KOPT-K1 (cell line): ENCODE measurements around the gene ANKRD65.
"Not testable (repeated sequence)": the region's sequence is repeated elsewhere in the genome, so short reads cannot be mapped to it uniquely, and the experiment has no call there.

Experiments used
- H3K27ac ChIP-seq: fragments of 200-600 bp; sonication (generic); 2 replicates; pipeline ENCODE4 v1.5.1; 2016; ENCODE audit warnings: antibody characterized with exemption, mild to moderate bottlenecking, low read depth, low read length; ENCODE audit not compliant: poor library complexity, severe bottlenecking
- H3K36me3 ChIP-seq: fragments of 200-600 bp; sonication (generic); 2 replicates; pipeline ENCODE4 v1.5.1; 2017; ENCODE audit warnings: antibody characterized with exemption, mild to moderate bottlenecking, low read length, moderate library complexity; ENCODE audit not compliant: insufficient read depth
- H3K9me3 ChIP-seq: fragments of 200-600 bp; sonication (generic); 2 replicates; pipeline ENCODE4 v1.5.1; 2017; ENCODE audit warnings: antibody characterized with exemption, low read length, mild to moderate bottlenecking; ENCODE audit not compliant: insufficient read depth, poor library complexity, severe bottlenecking

Gene ANKRD65

GRCh38 chr1:1435911-1436629 lies 15.0 kb upstream of the ANKRD65 start:
- Histone ChIP-seq H3K9me3 (no peaks in the 10 kb centered on the region), H3K36me3 (no peaks in the 10 kb centered on the region), H3K27ac (no peak overlapping the region)

- Histone ChIP-seq H3K27ac (no peak within 1 kb of the TSS), H3K36me3 (no peaks in the 10 kb centered on the region), H3K9me3 (no peaks in the 10 kb centered on the region)
Measured at GRCh38 chr1:1435106-1435903, 14.2 kb upstream of the ANKRD65 start, which contains the start of gene VWA1. Gene VWA1 (plus strand): TSS chr1:1435690. CDS start chr1:1435749, 59 bp downstream.

GRCh38 chr1:1434824-1435105 lies 13.7 kb upstream of the ANKRD65 start:
- no peaks in the 10 kb centered on the region for H3K9me3 ChIP-seq
- H3K27ac ChIP-seq: no peak overlapping the region
- H3K36me3 ChIP-seq: no peaks in the 10 kb centered on the region

DNA sequence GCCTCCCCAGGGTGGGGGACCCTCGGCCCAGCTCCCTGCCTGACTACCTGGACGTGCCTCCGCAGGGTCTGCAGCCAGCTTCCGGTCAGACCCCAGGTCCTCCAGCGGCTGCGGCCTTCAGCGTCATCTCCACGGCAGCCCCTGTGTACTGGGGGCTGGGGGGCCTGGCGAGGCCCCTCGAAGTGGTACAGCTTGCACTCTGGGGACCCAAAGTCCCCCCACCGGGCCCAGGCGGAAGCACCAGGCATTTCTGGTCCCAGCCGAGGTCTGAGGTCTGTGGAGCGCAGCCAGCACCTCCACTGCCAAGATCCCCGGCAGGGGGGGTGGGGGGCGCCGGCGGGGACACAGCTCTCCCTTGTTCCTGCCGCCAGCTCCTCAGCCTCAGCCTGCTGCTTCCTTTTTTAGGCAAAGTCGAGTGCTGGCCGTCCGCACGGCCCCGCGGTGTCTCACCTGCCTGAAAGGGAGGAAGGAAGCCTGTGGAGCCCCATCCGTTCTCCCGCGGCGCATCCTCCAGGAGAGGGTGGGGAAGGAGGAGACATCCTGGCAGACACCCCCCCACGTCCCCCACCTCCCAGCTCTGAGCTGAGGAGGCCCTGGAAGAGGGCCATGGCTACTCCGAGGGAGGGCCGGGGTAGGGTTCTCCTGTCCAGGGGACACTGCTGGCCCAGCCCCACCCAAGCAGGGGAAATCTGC lies 13.2 kb upstream of the ANKRD65 start:
- Histone ChIP-seq H3K27ac (no peak overlapping the region), H3K9me3 (no peaks in the 10 kb centered on the region), H3K36me3 (no peaks in the 10 kb centered on the region)

DNA sequence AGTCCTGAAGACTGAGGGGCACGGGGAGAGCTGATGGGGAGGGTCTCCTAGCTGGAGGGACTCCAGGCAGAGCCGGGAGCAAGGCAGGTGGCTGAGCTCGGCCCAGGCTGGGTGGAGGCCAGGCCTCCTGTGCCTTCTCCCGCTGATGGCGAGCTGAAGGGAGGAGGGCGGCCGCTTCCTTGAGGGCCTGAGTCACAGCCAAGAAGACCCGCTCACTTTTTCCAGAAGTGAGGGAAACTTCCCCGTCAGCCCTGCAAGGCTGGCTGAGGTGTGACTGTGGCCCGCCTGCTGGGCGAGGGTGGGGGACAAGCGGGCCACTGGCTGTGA lies 12.7 kb upstream of the ANKRD65 start:
- no peaks in the 10 kb centered on the region for H3K36me3 ChIP-seq
- no peak overlapping the region for H3K27ac ChIP-seq
- H3K9me3 ChIP-seq: no peaks in the 10 kb centered on the region

GRCh38 chr1:1432951-1433803 lies 12.1 kb upstream of the ANKRD65 start:
- Histone ChIP-seq H3K27ac (no peak overlapping the region), H3K36me3 (no peaks in the 10 kb centered on the region), H3K9me3 (no peaks in the 10 kb centered on the region)

- Histone ChIP-seq H3K27ac (no peak overlapping the region), H3K9me3 (no peaks in the 10 kb centered on the region), H3K36me3 (no peaks in the 10 kb centered on the region)
Measured at GRCh38 chr1:1432274-1432950, 11.3 kb upstream of the ANKRD65 start.

DNA sequence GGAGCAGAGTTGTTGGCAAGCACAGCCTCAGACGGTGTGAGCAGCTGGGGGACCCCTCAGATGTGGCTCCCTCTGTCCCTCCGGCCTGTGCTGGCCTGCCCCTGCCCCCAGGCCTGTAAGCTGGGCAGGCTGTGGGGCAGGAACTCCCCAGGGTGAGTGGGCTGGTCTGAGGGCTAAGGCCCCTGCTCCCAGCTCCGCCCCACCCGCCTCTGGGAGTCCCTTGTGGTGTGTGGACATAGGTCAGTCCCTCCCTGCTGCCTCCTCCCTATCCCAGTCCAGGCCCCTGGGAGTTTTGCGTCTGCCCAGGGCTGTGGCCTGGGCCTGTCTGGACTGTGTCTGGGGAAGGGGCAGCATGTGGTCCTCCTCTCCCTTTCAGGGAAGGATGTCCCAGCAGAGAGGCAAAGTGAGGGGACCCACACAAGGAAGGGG lies 10.8 kb upstream of the ANKRD65 start:
- no peak overlapping the region for H3K27ac ChIP-seq
- H3K36me3 ChIP-seq: no peaks in the 10 kb centered on the region
- no peaks in the 10 kb centered on the region for H3K9me3 ChIP-seq

DNA sequence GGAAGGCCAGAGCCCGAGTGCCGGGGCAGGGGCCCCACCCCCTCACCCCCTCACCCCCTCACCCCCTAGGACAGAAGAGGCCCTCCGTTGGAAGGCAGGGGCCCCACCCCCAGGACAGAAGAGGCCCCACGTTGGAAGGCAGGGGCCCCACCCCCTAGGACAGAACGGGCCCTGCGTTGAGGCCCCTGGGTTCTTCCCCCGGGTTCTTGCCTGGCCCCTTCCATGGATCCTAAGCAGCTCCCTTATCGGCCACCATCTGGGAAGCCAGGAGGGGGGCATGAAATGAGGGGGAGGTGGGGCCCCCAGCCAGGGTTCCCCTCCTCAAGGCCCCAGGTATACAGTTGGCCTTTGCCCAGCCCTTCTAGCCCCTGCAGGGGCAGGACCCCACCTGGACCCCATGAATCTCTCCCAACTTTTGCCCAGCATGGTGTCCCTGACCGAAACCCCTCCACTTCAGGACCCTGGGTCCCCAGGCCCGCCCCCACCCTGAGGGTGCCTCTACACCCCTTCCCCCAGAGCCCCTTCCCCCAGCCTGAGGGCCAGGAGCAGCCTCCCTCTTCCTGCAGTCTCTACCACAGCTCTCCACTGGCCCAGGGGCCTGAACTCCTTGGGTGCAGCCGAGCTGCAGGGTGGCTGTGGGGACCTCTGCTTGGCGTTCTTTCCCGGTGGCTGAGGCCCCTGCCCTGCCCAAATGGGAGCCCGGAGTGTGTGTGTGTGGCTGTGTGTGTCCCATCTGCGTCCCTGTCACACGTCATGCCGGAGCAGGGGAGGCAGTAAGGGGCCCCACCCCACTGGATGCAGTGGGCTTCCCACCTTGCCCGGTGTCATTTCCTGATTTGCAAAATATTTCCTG lies 10.1 kb upstream of the ANKRD65 start:
- Histone ChIP-seq H3K27ac (no peak overlapping the region), H3K9me3 (no peaks in the 10 kb centered on the region), H3K36me3 (no peaks in the 10 kb centered on the region)

DNA sequence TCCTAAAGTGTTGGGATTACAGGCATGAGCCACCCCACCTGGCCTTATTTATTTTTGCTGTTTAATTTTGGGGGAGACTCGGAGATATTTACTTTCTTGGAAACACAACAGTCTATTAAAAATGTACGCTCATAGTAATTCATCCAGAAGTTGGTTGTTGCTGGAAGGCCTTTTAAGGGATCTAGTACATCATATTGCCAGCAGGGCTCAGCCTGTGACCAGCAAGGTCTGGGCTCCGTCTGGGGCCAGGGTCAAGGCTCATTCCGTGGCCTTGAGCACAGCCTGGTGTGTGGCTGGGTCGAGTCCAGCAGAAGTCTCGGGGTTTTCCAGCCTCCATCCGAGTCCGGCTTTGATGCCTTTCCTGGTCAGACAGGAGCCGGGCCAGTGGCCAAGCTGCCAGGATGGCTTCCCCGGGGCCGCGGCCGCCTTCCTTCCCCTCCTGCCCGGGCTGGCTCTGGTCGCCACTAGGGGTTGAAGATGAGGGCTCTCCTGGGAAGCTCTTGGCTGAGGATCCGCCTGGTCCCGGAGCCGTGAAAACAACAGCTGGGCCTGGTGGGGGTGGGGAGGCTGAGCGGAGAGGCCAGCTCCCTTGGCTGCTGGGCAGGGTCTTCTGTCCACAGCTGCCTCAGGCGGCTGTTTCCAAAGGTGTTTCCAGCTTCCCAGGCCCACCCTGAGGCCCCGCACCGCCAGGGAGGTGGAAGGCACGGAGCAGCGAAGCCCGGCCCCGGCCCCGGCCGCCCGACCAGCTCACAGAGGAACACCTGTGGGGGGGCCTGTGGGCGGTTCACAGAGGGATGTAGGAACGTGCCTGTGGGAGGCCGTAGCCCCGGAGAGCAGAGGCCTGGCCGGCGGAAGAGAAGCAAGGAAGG lies 9.3 kb upstream of the ANKRD65 start:
- H3K27ac ChIP-seq: no peak overlapping the region

GRCh38 chr1:1429671-1430073 lies 8.6 kb upstream of the ANKRD65 start:
- no peak overlapping the region for H3K27ac ChIP-seq
- H3K9me3 ChIP-seq: no peaks in the 10 kb centered on the region
- H3K36me3 ChIP-seq: no peaks in the 10 kb centered on the region

More for the DNA sequence above, 9.3 kb upstream of the ANKRD65 start:
- Histone ChIP-seq H3K9me3 (no peaks in the 10 kb centered on the region), H3K36me3 (no peaks in the 10 kb centered on the region)

- H3K36me3 ChIP-seq, H3K27ac ChIP-seq, H3K9me3 ChIP-seq: not testable (repeated sequence)
Measured at GRCh38 chr1:1428967-1429366, 7.9 kb upstream of the ANKRD65 start.

- Histone ChIP-seq H3K36me3 (no peaks in the 10 kb centered on the region), H3K9me3 (no peaks in the 10 kb centered on the region), H3K27ac (no peak overlapping the region)
Measured at GRCh38 chr1:1428174-1428573, 7.1 kb upstream of the ANKRD65 start.
